SK-N-SH (cell line): ENCODE data around the gene GPR183. TPM values are rescaled to one million over a fixed set of nuclear protein-coding genes. Genes with fewer than 3 reads are reported as not detected.

Experiments used
- CTCF ChIA-PET: fragments of 300-600, 350-600 bp; formaldehyde crosslinking; extraction: SDS; loops from one replicate; lab custom pipeline; 2021; lab: Yijun Ruan, JAX
- POLR2A ChIA-PET: fragments of 350-600 bp; sonication (Branson Sonifier 250); formaldehyde crosslinking; extraction: SDS; loops from one replicate; lab custom pipeline; 2020; ENCODE audit warnings: antibody characterized with exemption, inconsistent platforms; lab: Yijun Ruan, JAX
- DNase-seq: peaks from one replicate; pipeline ENCODE4 v3.0.0; 2012
- H2AFZ ChIP-seq: fragments of 200-600 bp; sonication (generic); 2 replicates; pipeline ENCODE4 v1.8.1; 2016; ENCODE audit warnings: antibody characterized with exemption, mild to moderate bottlenecking, low read depth
- H3F3A ChIP-seq: fragments of 200-600 bp; sonication (generic); replicated peaks from 2 replicates; pipeline ENCODE3; 2016; ENCODE audit warnings: antibody characterized with exemption, mild to moderate bottlenecking; ENCODE audit not compliant: insufficient read depth
- H3K27ac ChIP-seq, 2 experiments: fragments of 200-500 bp in 1 of 2; fragments of 200-600 bp in 1 of 2; sonication (Bioruptor generic) in 1 of 2; sonication (generic), shearing (Covaris generic) in 1 of 2; 2 replicates each; pipeline versions ENCODE4 v1.5.1 to v1.6.1; 2014 to 2016; ENCODE audit warnings: low read depth in 2 of 2, inconsistent platforms in 1 of 2, low read length in 1 of 2, mild to moderate bottlenecking in 1 of 2, mixed read lengths in 1 of 2
- H3K27me3 ChIP-seq: fragments of 200-600 bp; sonication (generic), shearing (Covaris generic); 2 replicates; pipeline ENCODE4 v1.6.1; 2016; ENCODE audit warnings: mixed run types; ENCODE audit not compliant: insufficient read depth
- H3K36me3 ChIP-seq, 2 experiments: fragments of 200-500 bp in 1 of 2; fragments of 200-600 bp in 1 of 2; sonication (Bioruptor generic) in 1 of 2; sonication (generic) in 1 of 2; replicated peaks in 1 of 2; 2 replicates each; pipeline versions ENCODE3 to v1.5.1; 2014 to 2016; ENCODE audit warnings: low read length in 1 of 2, mild to moderate bottlenecking in 1 of 2; ENCODE audit not compliant: insufficient read depth in 2 of 2, control insufficient read depth in 1 of 2
- H3K4me1 ChIP-seq, 2 experiments: fragments of 200-500 bp in 1 of 2; fragments of 200-600 bp in 1 of 2; sonication (Bioruptor generic) in 1 of 2; sonication (generic), shearing (Covaris generic) in 1 of 2; 2 replicates each; pipeline versions ENCODE4 v1.5.1 to v1.6.1; 2014 to 2016; ENCODE audit warnings: low read depth in 1 of 2, low read length in 1 of 2, mixed run types in 1 of 2; ENCODE audit not compliant: insufficient read depth in 2 of 2, control insufficient read depth in 1 of 2
- H3K4me2 ChIP-seq: fragments of 200-600 bp; sonication (generic), shearing (Covaris generic); 2 replicates; pipeline ENCODE4 v1.6.1; 2017; ENCODE audit warnings: mixed run types
- H3K4me3 ChIP-seq, 2 experiments: fragments of 200-500 bp in 1 of 2; fragments of 200-600 bp in 1 of 2; sonication (Bioruptor generic) in 1 of 2; sonication (generic), shearing (Covaris generic) in 1 of 2; 2 replicates each; pipeline versions ENCODE4 v1.5.1 to v1.8.1; 2014 to 2016; ENCODE audit warnings: low read depth in 2 of 2, inconsistent platforms in 1 of 2, low read length in 1 of 2, mild to moderate bottlenecking in 1 of 2, mixed read lengths in 1 of 2, moderate library complexity in 1 of 2
- H3K79me2 ChIP-seq: fragments of 200-600 bp; sonication (generic); 2 replicates; pipeline ENCODE4 v1.8.1; 2017; ENCODE audit warnings: mild to moderate bottlenecking; ENCODE audit not compliant: insufficient read depth
- H3K9ac ChIP-seq: fragments of 200-600 bp; sonication (generic); 2 replicates; pipeline ENCODE4 v1.6.1; 2017; ENCODE audit warnings: mixed run types
- H3K9me2 ChIP-seq: fragments of 200-600 bp; sonication (generic); 2 replicates; pipeline ENCODE4 v1.6.1; 2017; ENCODE audit warnings: mixed run types
- H3K9me3 ChIP-seq: fragments of 200-600 bp; sonication (generic); 2 replicates; pipeline ENCODE4 v1.6.1; 2017; ENCODE audit warnings: mixed run types, mild to moderate bottlenecking, moderate library complexity
- H4K20me1 ChIP-seq: fragments of 200-600 bp; sonication (generic); 2 replicates; pipeline ENCODE4 v1.6.1; 2017; ENCODE audit warnings: mild to moderate bottlenecking, mixed run types; ENCODE audit not compliant: insufficient read depth
- CHD2 ChIP-seq: fragments of 150-350 bp; IDR thresholded peaks from 2 replicates; pipeline ENCODE4 v1.6.1; 2018; ENCODE audit warnings: low read length; ENCODE audit not compliant: partially characterized antibody
- ELF1 ChIP-seq: IDR thresholded peaks from 2 replicates; pipeline ENCODE4 v1.4.0; 2012
- EP300 ChIP-seq, 2 experiments: IDR thresholded peaks; 2 replicates each; pipeline versions ENCODE4 v1.4.0 to v1.6.1; 2012; ENCODE audit warnings: borderline replicate concordance in 1 of 2, low read depth in 1 of 2, low read length in 1 of 2
- GABPA ChIP-seq: IDR thresholded peaks from 2 replicates; pipeline ENCODE4 v1.4.0; 2012; ENCODE audit warnings: low read depth, mild to moderate bottlenecking
- MEF2A ChIP-seq: IDR thresholded peaks from 2 replicates; pipeline ENCODE4 v1.4.0; 2012; ENCODE audit warnings: low read depth, borderline replicate concordance
- MXI1 ChIP-seq: IDR thresholded peaks from 2 replicates; pipeline ENCODE4 v1.6.1; 2012; ENCODE audit warnings: mild to moderate bottlenecking, low read depth, low read length, improper control_type of control experiment
- NRF1 ChIP-seq: IDR thresholded peaks from 2 replicates; pipeline ENCODE4 v1.6.1; 2012; ENCODE audit warnings: low read depth, mild to moderate bottlenecking, low read length
- POLR2AphosphoS5 ChIP-seq: IDR thresholded peaks from 2 replicates; pipeline ENCODE4 v1.6.1; 2012; ENCODE audit warnings: low read depth, low read length
- RAD21 ChIP-seq: IDR thresholded peaks from 2 replicates; pipeline ENCODE4 v1.6.1; 2012; ENCODE audit warnings: mild to moderate bottlenecking, low read length
- RCOR1 ChIP-seq: fragments of 150-350 bp; IDR thresholded peaks from 2 replicates; pipeline ENCODE4 v1.6.1; 2017; ENCODE audit warnings: antibody characterized with exemption, low read length
- SIN3A ChIP-seq: IDR thresholded peaks from 2 replicates; pipeline ENCODE4 v1.6.1; 2012; ENCODE audit warnings: low read depth, mild to moderate bottlenecking, low read length, moderate library complexity, borderline replicate concordance
- SMC3 ChIP-seq: IDR thresholded peaks from 2 replicates; pipeline ENCODE4 v1.6.1; 2012; ENCODE audit warnings: low read depth, low read length, improper control_type of control experiment
- TAF1 ChIP-seq: IDR thresholded peaks from 2 replicates; pipeline ENCODE4 v1.6.1; 2012; ENCODE audit warnings: low read depth, mild to moderate bottlenecking, low read length, moderate library complexity, borderline replicate concordance
- TCF12 ChIP-seq: IDR thresholded peaks from 2 replicates; pipeline ENCODE4 v1.4.0; 2012
- USF1 ChIP-seq: IDR thresholded peaks from 2 replicates; pipeline ENCODE4 v1.4.0; 2012; ENCODE audit warnings: low read depth, borderline replicate concordance
- YY1 ChIP-seq: IDR thresholded peaks from 2 replicates; pipeline ENCODE4 v1.4.0; 2012; ENCODE audit warnings: low read depth, mild to moderate bottlenecking
- whole genome bisulfite sequencing: methylation state at CpG from one replicate; pipeline ENCODE4 v1.1.6; 2017; ENCODE audit warnings: low lambda C conversion rate; 5-methylcytosine and 5-hydroxymethylcytosine counted together
- polyA plus RNA-seq, 3 experiments: library from polyadenylated mRNA; depleted of rRNA; stranded (reverse); fragments of >200 nt; gene quantifications; 2 replicates each; pipeline ENCODE4 v1.2.3, GENCODE V29; 2012
- TF ChIP-seq, protein P1 (sequence below): IDR thresholded peaks from 2 replicates; pipeline ENCODE4; 2012
- TF ChIP-seq, protein P2 (sequence below): fragments of 150-350 bp; IDR thresholded peaks from 2 replicates; pipeline ENCODE4 v1.6.1; 2016; ENCODE audit warnings: mild to moderate bottlenecking, low read depth, low read length

GPR183 gene
- polyA plus RNA-seq, 1 of the 3 experiments (the other 2 are of a cell fraction) = 0.07 TPM

- Histone ChIP-seq H3K27me3 (no peaks in the 10 kb centered on the region), H3K4me2 (no peak overlapping the region), H3K36me3 (peaks cover 14 to 37% of the 10 kb centered on the region in 2 experiments), H3K79me2 (no peaks in the 10 kb centered on the region), H3K4me1 (peaks cover 0 to 2% of the 10 kb centered on the region in 2 experiments; a peak in 1 of 4 replicates), H3K9ac (no peak overlapping the region), H2AFZ (no peak overlapping the region), H3K9me2 (no peaks in the 10 kb centered on the region), H4K20me1 (no peaks in the 10 kb centered on the region), H3K9me3 (no peaks in the 10 kb centered on the region), H3K27ac (no peak overlapping the region), H3K4me3 (no peak overlapping the region), H3F3A (no peaks in the 10 kb centered on the region)
- TF ChIP-seq RCOR1 (no peak), SIN3A (no peak), USF1 (no peak), YY1 (no peak), MEF2A (no peak), RAD21 (no peak), SMC3 (no peak), POLR2AphosphoS5 (no peak), ELF1 (no peak), TAF1 (no peak), GABPA (no peak)
- TF ChIP-seq, protein P1, sequence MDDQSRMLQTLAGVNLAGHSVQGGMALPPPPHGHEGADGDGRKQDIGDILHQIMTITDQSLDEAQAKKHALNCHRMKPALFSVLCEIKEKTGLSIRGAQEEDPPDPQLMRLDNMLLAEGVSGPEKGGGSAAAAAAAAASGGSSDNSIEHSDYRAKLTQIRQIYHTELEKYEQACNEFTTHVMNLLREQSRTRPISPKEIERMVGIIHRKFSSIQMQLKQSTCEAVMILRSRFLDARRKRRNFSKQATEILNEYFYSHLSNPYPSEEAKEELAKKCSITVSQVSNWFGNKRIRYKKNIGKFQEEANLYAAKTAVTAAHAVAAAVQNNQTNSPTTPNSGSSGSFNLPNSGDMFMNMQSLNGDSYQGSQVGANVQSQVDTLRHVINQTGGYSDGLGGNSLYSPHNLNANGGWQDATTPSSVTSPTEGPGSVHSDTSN = no peak
- TF ChIP-seq, protein P2, sequence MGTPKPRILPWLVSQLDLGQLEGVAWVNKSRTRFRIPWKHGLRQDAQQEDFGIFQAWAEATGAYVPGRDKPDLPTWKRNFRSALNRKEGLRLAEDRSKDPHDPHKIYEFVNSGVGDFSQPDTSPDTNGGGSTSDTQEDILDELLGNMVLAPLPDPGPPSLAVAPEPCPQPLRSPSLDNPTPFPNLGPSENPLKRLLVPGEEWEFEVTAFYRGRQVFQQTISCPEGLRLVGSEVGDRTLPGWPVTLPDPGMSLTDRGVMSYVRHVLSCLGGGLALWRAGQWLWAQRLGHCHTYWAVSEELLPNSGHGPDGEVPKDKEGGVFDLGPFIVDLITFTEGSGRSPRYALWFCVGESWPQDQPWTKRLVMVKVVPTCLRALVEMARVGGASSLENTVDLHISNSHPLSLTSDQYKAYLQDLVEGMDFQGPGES = no peak
- no peak for DNase-seq
- POLR2A ChIA-PET = no interaction called here
- 94% methylated on average over 5 of the region's 5 CpGs for WGBS
- CTCF ChIA-PET = interaction anchor here (1.1 kb wide), 1 partner anchor 70 kb away, joined by 3 read pairs; no protein-coding TSS in a partner anchor
Observed at GRCh38 chr13:99339230-99339721, 32.1 kb upstream of the GPR183 start.

DNA sequence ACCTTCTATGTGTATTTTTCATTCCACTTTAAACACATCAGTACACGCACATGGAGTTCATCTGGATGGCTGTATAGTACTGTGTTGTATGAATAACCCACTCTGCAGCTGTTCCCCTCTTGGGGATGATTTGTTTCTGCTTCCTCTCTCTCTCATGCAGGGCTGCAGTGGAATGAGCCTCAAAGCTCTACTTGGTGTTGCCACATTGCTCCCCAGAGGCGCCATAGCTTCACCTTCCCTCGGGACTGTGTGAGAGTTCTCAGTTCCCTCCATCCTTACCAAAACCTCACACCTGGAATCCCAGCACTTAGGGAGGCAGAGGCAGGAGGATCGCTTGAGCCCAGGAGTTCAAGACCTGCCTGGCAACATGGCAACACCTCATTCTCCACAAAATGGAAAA lies 28.4 kb upstream of the GPR183 start:
- Histone ChIP-seq H3F3A (no peaks in the 10 kb centered on the region), H3K9ac (no peak overlapping the region), H3K4me1 (peaks cover 0 to 10% of the 10 kb centered on the region in 2 experiments; a peak in 2 of 4 replicates), H3K9me3 (no peaks in the 10 kb centered on the region), H3K79me2 (no peaks in the 10 kb centered on the region), H3K4me2 (no peak overlapping the region), H3K36me3 (peaks cover 4 to 5% of the 10 kb centered on the region in 2 experiments), H3K9me2 (no peaks in the 10 kb centered on the region), H3K27me3 (no peaks in the 10 kb centered on the region), H3K4me3 (no peak overlapping the region), H3K27ac (no peak overlapping the region), H4K20me1 (no peaks in the 10 kb centered on the region), H2AFZ (no peak overlapping the region)
- TF ChIP-seq SMC3 (no peak), TAF1 (no peak), EP300 (IDR thresholded peaks at IDR 0.05; ENCODE audit: borderline replicate concordance in 1 of 2, low read depth in 1 of 2, low read length in 1 of 2) (no peak), ELF1 (no peak), CHD2 (no peak), MXI1 (no peak), NRF1 (no peak), TCF12 (no peak)
- TF ChIP-seq, protein P1 = no peak
- TF ChIP-seq, protein P2 = no peak
- 92% methylated on average over 4 of the region's 4 CpGs for WGBS
- CTCF ChIA-PET = interaction anchor here (1.4 to 1.6 kb wide), 3 partner anchors 11 to 159 kb away, joined by 4 to 5 read pairs (median 5); no protein-coding TSS in a partner anchor
- POLR2A ChIA-PET = interaction anchor here (0.7 kb wide), 1 partner anchor 78 kb away, joined by 3 read pairs; no protein-coding TSS in a partner anchor
- DNase-seq = no peak
